Neutrophil (primary cell): ENCODE results near the gene TMEM167A.

Experiments
- H3K27ac ChIP-seq: fragments of 200-600 bp; sonication (generic); 2 replicates; pipeline ENCODE4 v1.5.1; 2016; ENCODE audit warnings: mild to moderate bottlenecking, moderate library complexity
- H3K27me3 ChIP-seq: fragments of 200-600 bp; sonication (generic); 2 replicates; pipeline ENCODE4 v1.6.0; 2016; ENCODE audit warnings: mild to moderate bottlenecking
- H3K36me3 ChIP-seq: fragments of 200-600 bp; sonication (generic); 2 replicates; pipeline ENCODE4 v1.5.1; 2017
- H3K4me1 ChIP-seq, 2 experiments: fragments of 200-600 bp in 1 of 2; sonication (generic) in 1 of 2; 1 replicate in 1 of 2; 2 replicates in 1 of 2; pipeline versions ENCODE4 v1.5.1 to v1.6.1; 2013 to 2016; ENCODE audit warnings: low read depth in 1 of 2, low read length in 1 of 2, mild to moderate bottlenecking in 1 of 2, moderate library complexity in 1 of 2; ENCODE audit not compliant: control insufficient read depth in 1 of 2, insufficient read depth in 1 of 2
- H3K4me3 ChIP-seq, 2 experiments: fragments of 200-600 bp in 1 of 2; sonication (generic) in 1 of 2; 1 replicate in 1 of 2; 2 replicates in 1 of 2; pipeline ENCODE4 v1.5.1; 2013 to 2016; ENCODE audit warnings: low read depth in 1 of 2, low read length in 1 of 2, mild to moderate bottlenecking in 1 of 2, moderate library complexity in 1 of 2
- H3K9me3 ChIP-seq: fragments of 200-600 bp; sonication (generic); 2 replicates; pipeline ENCODE4 v1.5.1; 2016
- CTCF ChIP-seq: fragments of 200-600 bp; sonication (generic); IDR thresholded peaks from 2 replicates; pipeline ENCODE4 v1.5.1; 2016; ENCODE audit warnings: antibody characterized with exemption

Gene TMEM167A

GRCh38 chr5:83096660-83097339 lies 19.6 kb upstream of the TMEM167A start:
- Histone ChIP-seq H3K27ac (no peak overlapping the region), H3K36me3 (no peaks in the 10 kb centered on the region), H3K9me3 (no peaks in the 10 kb centered on the region), H3K27me3 (no peaks in the 10 kb centered on the region), H3K4me1 (peaks cover 3 to 10% of the 10 kb centered on the region in 2 experiments), H3K4me3 (no peak overlapping the region)
- no peak for TF ChIP-seq CTCF

DNA sequence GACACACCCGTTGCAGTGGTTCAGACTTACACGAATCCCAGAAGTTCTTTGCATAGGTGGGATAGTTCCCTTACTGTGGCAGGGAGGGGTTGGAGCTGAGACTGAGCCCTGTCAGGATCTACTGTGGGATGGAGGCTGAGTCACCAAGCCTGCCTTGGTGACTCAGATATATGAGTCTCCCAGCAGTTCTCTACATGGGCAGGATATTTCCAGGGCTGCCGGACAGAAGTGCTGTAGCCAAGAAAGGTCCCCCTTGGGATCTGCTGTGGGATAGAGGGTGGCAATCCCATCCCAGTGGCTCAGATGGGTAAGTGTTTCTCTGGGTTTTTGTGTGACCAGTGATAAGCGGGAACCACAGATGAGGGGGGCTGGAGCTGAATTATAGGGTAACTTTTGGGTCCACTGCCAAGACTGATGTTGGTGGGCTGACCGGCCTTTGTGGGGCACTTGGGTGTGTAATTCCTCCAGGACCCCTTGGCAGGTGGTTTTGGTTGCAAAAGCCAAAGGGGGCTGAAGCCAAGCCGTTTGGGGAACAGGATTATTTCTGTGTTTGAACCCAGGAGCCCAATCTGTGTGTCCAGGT lies 18.9 kb upstream of the TMEM167A start:
- Histone ChIP-seq H3K4me1 (peaks cover 3 to 10% of the 10 kb centered on the region in 2 experiments), H3K27me3 (no peaks in the 10 kb centered on the region), H3K36me3 (no peaks in the 10 kb centered on the region), H3K4me3 (no peak overlapping the region), H3K27ac (no peak overlapping the region), H3K9me3 (no peaks in the 10 kb centered on the region)
- no peak for TF ChIP-seq CTCF

- no peak for TF ChIP-seq CTCF
- no peaks in the 10 kb centered on the region for H3K36me3 ChIP-seq
- no peaks in the 10 kb centered on the region for H3K9me3 ChIP-seq
- no peaks in the 10 kb centered on the region for H3K27me3 ChIP-seq
- H3K27ac ChIP-seq = no peak overlapping the region
- H3K4me3 ChIP-seq = no peak overlapping the region
- H3K4me1 ChIP-seq = peaks cover 3 to 10% of the 10 kb centered on the region in 2 experiments
Measured at GRCh38 chr5:83095163-83095956, 18.2 kb upstream of the TMEM167A start.

DNA sequence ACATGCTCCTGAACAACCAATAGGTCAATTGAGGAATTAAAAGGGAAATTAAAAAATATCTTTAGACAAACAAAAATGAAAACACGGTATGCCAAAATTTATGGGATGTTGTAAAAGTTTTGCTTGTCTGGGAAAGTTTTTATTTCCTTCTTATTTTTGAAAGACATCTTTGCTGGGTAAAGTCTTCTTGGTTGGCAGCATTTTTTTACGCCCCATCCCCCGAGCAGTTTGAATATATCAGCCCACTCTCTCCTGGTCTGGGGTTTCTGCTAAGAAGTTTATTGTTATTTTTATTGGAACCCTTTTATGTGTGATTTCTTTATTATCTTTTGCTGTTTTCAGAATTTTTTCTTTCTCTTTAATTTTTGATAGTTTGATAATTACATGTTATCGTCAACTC lies 16.5 kb upstream of the TMEM167A start:
- Histone ChIP-seq H3K27me3 (no peaks in the 10 kb centered on the region), H3K9me3 (no peaks in the 10 kb centered on the region), H3K36me3 (no peaks in the 10 kb centered on the region), H3K27ac (no peak overlapping the region), H3K4me3 (no peak overlapping the region), H3K4me1 (peaks cover 3 to 10% of the 10 kb centered on the region in 2 experiments)
- no peak for TF ChIP-seq CTCF

DNA sequence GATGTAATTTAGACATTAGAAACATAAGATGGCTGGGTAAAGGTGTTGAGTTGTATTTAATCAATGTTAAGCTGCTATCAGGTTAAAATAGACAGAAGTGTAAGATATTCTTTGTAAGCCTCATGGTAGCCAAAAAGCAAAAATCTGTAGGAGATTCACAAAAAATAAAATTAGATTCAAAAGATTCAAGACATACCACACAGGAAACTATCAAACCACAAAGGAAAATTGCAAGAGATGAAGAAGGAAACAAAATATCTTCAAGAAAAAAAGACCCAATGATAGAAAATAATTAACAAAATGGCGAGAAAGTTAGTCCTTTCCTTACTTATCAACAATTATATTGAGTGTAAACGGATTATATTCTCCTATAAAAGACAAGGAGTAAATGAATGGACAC lies 15.4 kb upstream of the TMEM167A start:
- H3K4me3 ChIP-seq = no peak overlapping the region
- H3K4me1 ChIP-seq = peaks cover 3 to 10% of the 10 kb centered on the region in 2 experiments
- H3K27ac ChIP-seq = no peak overlapping the region
- H3K36me3 ChIP-seq = no peaks in the 10 kb centered on the region
- no peak for TF ChIP-seq CTCF
- H3K27me3 ChIP-seq = no peaks in the 10 kb centered on the region
- no peaks in the 10 kb centered on the region for H3K9me3 ChIP-seq
